OCI-LY7 (cell line): ENCODE results near the gene CDRT15L2. TPM values are rescaled to one million over a fixed set of nuclear protein-coding genes. Genes with fewer than 3 reads are reported as not detected.
"Not testable (repeated sequence)": the region's sequence is repeated elsewhere in the genome, so short reads cannot be mapped to it uniquely, and the experiment has no call there.

Experiments
- Bru-seq: library from RNA; stranded (reverse); fragments of 400-500 nt; gene quantifications from one replicate; lab custom pipeline; 2021; lab: Mats Ljungman, UMichigan
- BruChase-seq, 2 experiments: library from RNA; stranded (reverse); fragments of 400-500 nt; gene quantifications; one replicate each; lab custom pipeline; 2021; lab: Mats Ljungman, UMichigan
- BruUV-seq: library from RNA; stranded (reverse); fragments of 400-500 nt; replicated peaks from 2 replicates; lab custom pipeline; 2021; lab: Mats Ljungman, UMichigan
- CTCF ChIA-PET: fragments of 300-600 bp; sonication (Branson Sonifier 250); formaldehyde crosslinking; loops from one replicate; lab custom pipeline; 2022; ENCODE audit warnings: antibody characterized with exemption; ENCODE audit not compliant: unreplicated experiment; lab: Charles Lee
- POLR2A ChIA-PET: fragments of 300-600 bp; sonication (Branson Sonifier 250); formaldehyde crosslinking; loops from one replicate; lab custom pipeline; 2022; ENCODE audit warnings: antibody characterized with exemption; lab: Charles Lee
- DNase-seq: peaks from one replicate; pipeline ENCODE4 v3.0.0-alpha.2; 2015; ENCODE audit warnings: low spot score
- H2AFZ ChIP-seq: fragments of 200-600 bp; sonication (generic), shearing (Covaris generic); 2 replicates; pipeline ENCODE4 v1.6.1; 2014; ENCODE audit warnings: mild to moderate bottlenecking, antibody characterized with exemption, low read length, moderate library complexity
- H3K27ac ChIP-seq: fragments of 200-600 bp; sonication (generic); 2 replicates; pipeline ENCODE4 v1.5.1; 2014; ENCODE audit warnings: mixed run types, low read depth, mild to moderate bottlenecking, moderate library complexity, low read length, inconsistent platforms; ENCODE audit not compliant: poor library complexity, severe bottlenecking
- H3K36me3 ChIP-seq: fragments of 200-600 bp; sonication (generic); 2 replicates; pipeline ENCODE4 v1.6.1; 2014; ENCODE audit warnings: mild to moderate bottlenecking, antibody characterized with exemption, low read length, moderate library complexity, mixed read lengths; ENCODE audit not compliant: insufficient read depth
- H3K4me1 ChIP-seq: fragments of 200-600 bp; sonication (generic); 2 replicates; pipeline ENCODE4 v1.5.1; 2014; ENCODE audit warnings: mild to moderate bottlenecking, low read length; ENCODE audit not compliant: insufficient read depth, poor library complexity, severe bottlenecking
- H3K4me2 ChIP-seq: fragments of 200-600 bp; sonication (generic); 2 replicates; pipeline ENCODE4 v1.6.1; 2014; ENCODE audit warnings: mild to moderate bottlenecking, low read length
- H3K4me3 ChIP-seq: fragments of 200-600 bp; sonication (generic); 2 replicates; pipeline ENCODE4 v1.5.1; 2014; ENCODE audit warnings: mild to moderate bottlenecking, low read depth, low read length; ENCODE audit not compliant: poor library complexity, severe bottlenecking
- H3K79me2 ChIP-seq: fragments of 200-600 bp; sonication (generic); 2 replicates; pipeline ENCODE4 v1.6.1; 2016; ENCODE audit warnings: low read depth, mild to moderate bottlenecking, low read length, moderate library complexity, mixed read lengths; ENCODE audit not compliant: insufficient read depth
- H3K9me2 ChIP-seq: fragments of 200-600 bp; sonication (generic); 2 replicates; pipeline ENCODE4 v1.6.1; 2016; ENCODE audit warnings: mild to moderate bottlenecking, low read length, mixed read lengths; ENCODE audit not compliant: insufficient read depth
- H3K9me3 ChIP-seq: fragments of 200-600 bp; sonication (generic); 2 replicates; pipeline ENCODE4 v1.6.1; 2014; ENCODE audit warnings: mild to moderate bottlenecking, mixed run types, low read length, mixed read lengths
- H4K20me1 ChIP-seq: fragments of 200-600 bp; sonication (generic); 2 replicates; pipeline ENCODE4 v1.6.1; 2014; ENCODE audit warnings: mild to moderate bottlenecking, antibody characterized with exemption, low read length, moderate library complexity, mixed read lengths; ENCODE audit not compliant: insufficient read depth
- intact Hi-C: fragments of 100-400 bp; cut with micrococcal nuclease; formaldehyde crosslinking; loops from one replicate; pipeline ENCODE4 v1.10.0; 2022; ENCODE audit not compliant: unreplicated experiment
- long read RNA-seq: library from polyadenylated mRNA; stranded (forward); transcript quantifications from one replicate; pipeline ENCODE4 v2.0.0, GENCODE V29; 2022
- total RNA-seq, 2 experiments: library from RNA; depleted of rRNA in 1 of 2; stranded (reverse); fragments of >200 nt in 1 of 2; shearing (Covaris generic) in 1 of 2; gene quantifications; 2 replicates each; pipeline ENCODE4 v1.2.3, GENCODE V29; 2014 to 2022

CDRT15L2 gene
- total RNA-seq (2014; rRNA removed; shearing (Covaris generic)): not detected in 2 replicates
- total RNA-seq (2022): not detected in 2 replicates
- not detected for Bru-seq, nascent RNA
- not detected for BruChase-seq, experiment 1, labeled RNA remaining after a 6-hour chase
- BruChase-seq, experiment 2, labeled RNA remaining after a 2-hour chase: not detected
- long read RNA-seq: 0 reads

DNA sequence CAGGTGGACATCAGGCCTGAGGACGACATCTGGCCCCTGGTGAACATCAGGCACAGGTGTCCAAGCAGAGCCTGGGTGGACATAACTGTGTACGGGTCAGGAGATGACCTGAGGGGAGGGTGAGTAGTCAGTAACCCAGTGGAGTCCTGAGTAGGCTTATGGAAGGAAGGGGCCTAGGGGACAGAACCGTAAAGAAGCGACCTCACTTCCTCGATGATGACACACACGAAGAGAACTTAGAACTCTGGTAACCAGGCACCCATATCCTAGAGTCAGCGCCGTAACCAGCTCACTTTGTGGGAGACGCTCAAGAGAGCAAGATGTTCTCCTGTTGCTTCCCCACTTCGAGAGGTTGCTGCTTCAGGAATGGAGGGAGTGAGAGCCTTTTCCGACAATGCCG lies at the start of gene CDRT15L2:
TSS of gene CDRT15L2 (plus strand) at position 301 of the 400 bp plus-strand sequence. CDS start at position 321, 20 bp downstream.
- H3K36me3 ChIP-seq, intact Hi-C loops, POLR2A ChIA-PET, H3K79me2 ChIP-seq, CTCF ChIA-PET, H3K4me3 ChIP-seq, BruUV-seq, H3K4me1 ChIP-seq, H3K4me2 ChIP-seq, DNase-seq, H3K27ac ChIP-seq, H3K9me3 ChIP-seq, H3K9me2 ChIP-seq, H4K20me1 ChIP-seq, H2AFZ ChIP-seq: not testable (repeated sequence)

DNA sequence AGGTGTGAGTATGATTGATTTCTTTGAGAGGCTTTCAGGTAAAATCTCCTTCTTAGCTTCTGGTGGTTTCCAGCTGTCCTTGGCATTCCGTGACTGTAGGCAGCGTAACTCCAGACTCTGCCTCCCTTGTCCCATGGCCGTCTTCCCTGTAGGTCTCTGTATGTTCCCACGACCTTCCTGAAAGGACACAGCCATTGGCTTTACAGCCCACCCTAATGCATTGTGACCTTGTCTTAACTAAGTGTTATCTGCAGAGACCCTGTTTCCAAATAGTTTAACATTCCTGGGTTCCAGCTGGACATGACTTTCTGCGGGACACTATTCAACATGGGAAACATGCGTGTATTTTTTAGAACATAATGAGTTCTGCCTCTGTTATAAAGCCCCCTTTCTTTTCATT lies 49.4 kb upstream of the CDRT15L2 start:
- H3K9me2 ChIP-seq, H3K4me3 ChIP-seq, H3K9me3 ChIP-seq, H4K20me1 ChIP-seq, BruUV-seq, CTCF ChIA-PET, H3K79me2 ChIP-seq, DNase-seq, H2AFZ ChIP-seq, H3K4me2 ChIP-seq, H3K27ac ChIP-seq, H3K36me3 ChIP-seq, intact Hi-C loops: not testable (repeated sequence)
- POLR2A ChIA-PET: interaction anchor here (0.6 kb wide), 1 partner anchor 170 kb away, joined by 4 read pairs; no protein-coding TSS in a partner anchor
- H3K4me1 ChIP-seq: peaks cover 16% of the 10 kb centered on the region

DNA sequence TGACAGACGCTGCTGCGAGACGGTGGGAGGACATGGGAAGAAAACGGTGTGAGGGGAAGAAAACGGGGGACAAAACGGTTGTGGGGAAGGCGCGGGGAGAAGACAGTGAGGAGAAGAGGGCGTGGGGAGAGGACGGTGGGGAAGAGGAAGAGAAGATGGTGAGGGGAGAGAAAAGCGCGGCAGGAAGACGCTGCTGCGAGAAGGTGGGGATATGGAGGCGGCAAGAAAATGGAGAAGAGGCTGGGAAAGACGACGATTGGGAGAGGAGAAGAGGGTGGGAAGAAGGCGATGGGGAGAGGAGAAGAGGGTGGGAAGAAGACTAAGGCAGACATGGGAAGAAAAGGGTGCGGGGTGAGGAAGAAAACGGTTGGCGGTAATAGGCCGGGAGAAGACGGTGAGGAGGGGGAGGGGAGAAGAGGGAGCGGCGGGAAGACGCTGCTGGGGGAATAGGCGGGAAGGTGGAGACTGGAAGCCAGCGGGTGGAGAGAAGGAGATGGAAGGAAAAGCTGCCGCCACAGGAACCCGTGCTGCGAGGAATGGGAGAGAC lies 46.9 kb upstream of the CDRT15L2 start:
- H3K79me2 ChIP-seq, POLR2A ChIA-PET, H3K4me2 ChIP-seq, BruUV-seq, H3K27ac ChIP-seq, H4K20me1 ChIP-seq, CTCF ChIA-PET, H2AFZ ChIP-seq, H3K36me3 ChIP-seq, DNase-seq, intact Hi-C loops, H3K9me2 ChIP-seq, H3K9me3 ChIP-seq: not testable (repeated sequence)
- Histone ChIP-seq H3K4me3 (peak overlapping the region; percentile 58), H3K4me1 (peaks cover 20% of the 10 kb centered on the region)

DNA sequence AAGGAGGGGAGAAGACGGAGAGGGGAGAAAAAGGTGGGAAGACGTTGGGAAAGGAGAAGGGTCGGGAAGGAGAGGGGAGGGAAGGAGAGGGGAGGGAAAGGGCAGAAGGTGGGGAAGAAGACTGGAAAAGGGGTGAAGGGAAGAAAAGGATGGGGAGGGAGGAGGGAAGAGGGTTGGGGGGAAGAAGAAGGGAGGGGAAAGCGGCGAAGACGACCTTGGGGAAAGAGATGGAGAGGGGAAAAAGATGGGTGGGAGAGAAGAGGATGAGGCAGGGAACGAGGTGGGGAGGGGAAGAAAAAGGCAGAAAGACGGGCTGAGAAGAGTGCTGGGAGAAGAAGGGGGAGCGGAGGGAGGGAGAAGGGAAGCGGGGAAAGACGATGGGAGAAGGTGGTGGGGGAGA lies 46.3 kb upstream of the CDRT15L2 start:
- H3K79me2 ChIP-seq, H3K9me3 ChIP-seq, H3K27ac ChIP-seq, H2AFZ ChIP-seq, H3K9me2 ChIP-seq, POLR2A ChIA-PET, DNase-seq, H4K20me1 ChIP-seq, H3K36me3 ChIP-seq, BruUV-seq, CTCF ChIA-PET, intact Hi-C loops: not testable (repeated sequence)
- Histone ChIP-seq H3K4me3 (peak overlapping the region; percentile 66), H3K4me1 (peaks cover 17% of the 10 kb centered on the region), H3K4me2 (peak overlapping the region; percentile 53)

DNA sequence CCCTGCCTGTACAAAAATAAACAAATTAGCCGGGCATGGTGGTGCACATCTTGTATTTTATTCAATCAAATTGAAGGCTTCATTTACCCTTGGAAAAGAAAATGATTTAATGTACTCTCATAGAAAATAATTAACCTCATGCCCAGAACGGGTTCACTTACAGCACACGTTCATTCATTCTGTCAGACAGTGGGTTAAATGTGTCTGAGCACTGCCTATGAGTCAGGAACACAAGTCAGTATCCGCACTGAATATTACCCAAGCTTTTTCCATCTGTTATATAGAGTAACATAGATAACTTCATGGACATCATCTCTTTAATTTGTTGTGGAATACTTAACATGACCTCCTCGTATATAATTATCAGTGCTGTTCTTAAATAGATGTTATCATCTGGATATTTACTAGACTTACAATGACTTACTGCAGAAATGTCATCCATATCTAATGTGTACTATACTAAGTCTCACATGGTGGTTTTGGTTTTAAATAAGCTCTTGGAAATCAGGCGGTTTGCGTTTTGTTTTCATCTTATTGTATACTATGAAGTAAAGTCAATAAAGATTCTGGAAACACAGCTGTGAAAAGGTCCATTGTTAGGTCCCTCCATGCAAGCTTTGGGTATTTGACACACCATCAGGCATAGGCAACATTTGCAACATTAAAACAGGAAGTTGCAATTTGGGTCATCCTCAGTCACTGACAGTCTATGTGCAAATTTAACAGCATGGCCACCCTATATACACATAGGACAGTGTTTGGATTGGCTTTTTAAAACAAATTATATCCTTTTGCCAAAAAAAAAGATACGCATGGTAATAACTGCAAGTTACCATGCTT lies 44.6 kb upstream of the CDRT15L2 start:
- BruUV-seq, H4K20me1 ChIP-seq, H3K36me3 ChIP-seq, H3K9me3 ChIP-seq, H2AFZ ChIP-seq, H3K79me2 ChIP-seq, CTCF ChIA-PET, intact Hi-C loops, H3K9me2 ChIP-seq: not testable (repeated sequence)
- peak; percentile 52 for DNase-seq
- Histone ChIP-seq H3K4me2 (peak overlapping the region; percentile 48), H3K4me3 (peak overlapping the region; percentile 31), H3K27ac (peak overlapping the region; percentile 49), H3K4me1 (peaks cover 16% of the 10 kb centered on the region)
- POLR2A ChIA-PET: interaction anchor here (0.6 kb wide), 1 partner anchor 184 kb away, joined by 3 read pairs; no protein-coding TSS in a partner anchor

DNA sequence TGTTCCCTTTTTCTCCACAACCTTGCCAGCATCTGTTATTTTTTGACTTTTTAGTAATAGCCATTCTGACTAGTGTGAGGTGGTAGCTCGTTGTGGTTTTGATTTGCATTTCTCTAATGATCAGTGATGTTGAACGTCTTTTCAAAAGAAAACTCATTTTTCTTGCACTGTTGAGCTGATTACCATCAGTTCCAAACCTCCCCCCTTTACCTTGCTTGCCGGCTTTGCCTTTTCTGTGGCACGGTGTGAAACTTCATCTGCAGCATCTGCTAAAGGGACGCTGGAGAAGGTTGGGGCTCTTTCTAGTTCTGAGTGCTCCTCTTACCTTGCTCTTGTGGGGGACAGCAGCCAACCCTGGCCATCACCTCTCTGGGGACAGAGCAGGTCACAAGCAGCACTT lies 39.1 kb upstream of the CDRT15L2 start:
- H3K9me3 ChIP-seq, H3K79me2 ChIP-seq, POLR2A ChIA-PET, H3K9me2 ChIP-seq, intact Hi-C loops, DNase-seq, H3K36me3 ChIP-seq, H4K20me1 ChIP-seq, BruUV-seq, CTCF ChIA-PET: not testable (repeated sequence)
- Histone ChIP-seq H3K4me1 (peaks cover 20% of the 10 kb centered on the region), H2AFZ (peak overlapping the region; percentile 72; the same call in 1 of the 2 replicates), H3K4me3 (peak overlapping the region; percentile 35), H3K27ac (peak overlapping the region; percentile 53), H3K4me2 (peak overlapping the region; percentile 64)
